NCI-H146 treated with DMSO at 0.1 percent for 48 hours (cell line): ENCODE measurements around the gene FXN.
"Not testable (repeated sequence)": the region's sequence is repeated elsewhere in the genome, so short reads cannot be mapped to it uniquely, and the experiment has no call there.

Source experiments
- DNase-seq: peaks from one replicate; lab custom pipeline; 2025; ENCODE audit not compliant: unreplicated experiment; lab: John Stamatoyannopoulos, UW

The FXN gene

GRCh38 chr9:69065660-69066059, 30.1 kb downstream of the FXN start:
- DNase-seq: no peak

DNA sequence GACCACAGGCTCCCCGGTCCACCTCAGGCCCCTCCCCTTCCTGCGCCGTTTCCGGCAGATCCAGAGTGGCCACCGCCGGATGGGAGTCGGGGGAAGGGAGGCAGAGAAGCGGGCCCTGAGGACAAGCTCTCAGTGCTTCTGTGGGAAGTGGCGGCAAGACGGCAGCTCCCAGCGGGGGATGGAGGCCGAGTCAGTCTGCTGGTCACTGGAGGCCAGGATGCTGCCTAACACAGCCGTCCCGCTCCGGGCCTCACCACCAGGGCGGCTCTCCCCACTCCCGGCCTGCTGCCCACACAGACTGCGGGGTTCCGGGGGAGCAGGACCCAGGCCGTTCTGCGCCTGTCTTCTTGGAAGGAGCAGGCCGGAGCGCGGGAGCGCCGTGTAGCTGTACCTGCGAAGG, 31.4 kb downstream of the FXN start:
- no peak for DNase-seq

GRCh38 chr9:69070201-69070600, 34.6 kb downstream of the FXN start:
- no peak for DNase-seq

GRCh38 chr9:69071059-69071458, 35.5 kb downstream of the FXN start:
- no peak for DNase-seq

- DNase-seq: no peak
These were observed 37.6 kb downstream of the FXN start for GRCh38 chr9:69073103-69073502.

GRCh38 chr9:69074801-69075200, 39.2 kb downstream of the FXN start:
- no peak for DNase-seq

DNA sequence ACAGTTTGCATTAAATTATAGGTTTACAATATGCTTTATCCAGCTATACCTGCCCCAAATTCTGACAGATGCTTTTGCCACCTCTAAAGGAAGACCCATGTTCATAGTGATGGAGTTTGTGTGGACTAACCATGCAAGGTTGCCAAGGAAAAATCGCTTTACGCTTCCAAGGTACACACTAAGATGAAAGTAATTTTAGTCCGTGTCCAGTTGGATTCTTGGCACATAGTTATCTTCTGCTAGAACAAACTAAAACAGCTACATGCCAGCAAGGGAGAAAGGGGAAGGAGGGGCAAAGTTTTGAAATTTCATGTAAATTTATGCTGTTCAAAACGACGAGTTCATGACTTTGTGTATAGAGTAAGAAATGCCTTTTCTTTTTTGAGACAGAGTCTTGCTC, 41.0 kb downstream of the FXN start:
- no peak for DNase-seq

DNA sequence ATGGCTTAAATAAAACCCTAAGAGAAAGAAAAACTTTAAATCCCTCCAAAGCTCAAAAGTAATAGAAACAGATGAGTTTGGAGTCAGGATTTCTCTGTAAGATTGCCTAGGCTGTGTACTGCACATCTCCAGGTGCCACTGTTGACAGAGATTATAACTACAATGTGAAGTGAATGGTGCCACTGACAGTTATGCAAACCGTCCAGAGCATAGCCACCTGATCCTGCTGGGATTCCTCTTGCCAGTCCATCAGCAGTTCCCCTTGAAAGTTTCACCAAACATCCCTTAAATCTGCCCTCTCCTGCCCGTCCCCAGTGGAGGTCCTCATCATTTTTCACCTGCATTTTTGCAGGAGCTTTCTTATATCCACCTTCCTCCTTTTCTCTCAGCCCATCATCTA, 42.5 kb downstream of the FXN start:
- no peak for DNase-seq

GRCh38 chr9:69078581-69078980, 43.0 kb downstream of the FXN start:
- no peak for DNase-seq

- DNase-seq: no peak
These were observed 43.6 kb downstream of the FXN start for GRCh38 chr9:69079186-69079585.

- no peak for DNase-seq
These were observed 45.7 kb downstream of the FXN start for GRCh38 chr9:69081261-69081660.

DNA sequence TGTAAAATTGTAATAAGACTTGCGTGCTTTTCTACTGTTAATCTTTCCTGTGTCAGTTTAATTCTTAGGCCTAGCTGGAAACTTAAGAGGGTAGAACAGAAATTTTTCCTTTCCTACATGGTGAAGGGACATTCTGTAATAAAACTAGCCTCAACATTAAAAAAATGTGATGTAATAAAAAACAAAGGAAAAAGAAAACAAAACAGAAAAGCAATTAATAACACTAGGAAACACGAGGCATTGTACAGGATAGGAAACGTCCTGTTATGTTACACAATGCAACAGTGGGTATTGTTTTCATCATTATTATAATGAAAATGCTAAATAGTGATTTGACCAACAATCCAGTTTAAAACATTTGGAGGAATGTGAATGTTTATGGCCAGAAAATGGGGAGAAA, 47.8 kb downstream of the FXN start:
- DNase-seq: no peak

GRCh38 chr9:69085569-69086283, 50.2 kb downstream of the FXN start:
- DNase-seq: no peak

DNA sequence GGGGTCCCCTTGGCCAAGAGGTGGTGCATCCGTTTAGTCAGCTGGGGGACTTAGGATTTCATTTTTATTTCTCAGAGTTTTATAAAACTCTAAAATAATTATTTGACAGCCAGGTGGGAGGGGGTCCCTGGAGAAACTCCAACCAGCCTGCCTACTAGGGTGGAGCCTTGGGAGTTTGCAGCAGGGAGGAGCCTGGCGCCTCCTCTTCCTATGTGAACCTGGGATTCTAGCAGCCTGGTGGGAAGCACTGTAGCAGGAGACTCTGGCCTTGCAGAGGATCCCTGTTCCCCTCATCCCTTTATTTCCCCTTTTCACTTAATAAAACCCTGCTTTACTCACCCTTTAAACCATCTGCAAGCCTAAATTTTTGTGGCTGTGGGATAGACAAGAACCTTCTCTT, 50.8 kb downstream of the FXN start:
- DNase-seq: no peak

DNA sequence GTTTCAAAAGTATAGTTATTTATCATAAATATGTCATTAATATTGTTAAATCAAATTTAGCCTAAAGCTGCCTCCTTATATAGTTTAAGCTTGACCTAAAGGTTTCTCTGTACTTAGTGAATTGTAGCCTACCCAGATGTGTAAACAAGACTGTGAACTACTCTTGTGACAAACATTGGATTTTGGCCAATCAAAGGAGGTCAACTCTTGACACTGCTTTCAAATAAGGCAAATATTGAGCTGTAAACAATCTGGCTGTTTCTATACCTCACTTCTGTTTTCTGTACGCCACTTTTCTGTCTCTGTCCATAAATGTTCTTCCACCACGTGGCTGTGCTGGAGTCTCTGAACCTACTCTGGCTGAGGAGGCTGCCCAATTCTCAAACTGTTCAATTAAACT, 51.2 kb downstream of the FXN start:
- DNase-seq: no peak

DNA sequence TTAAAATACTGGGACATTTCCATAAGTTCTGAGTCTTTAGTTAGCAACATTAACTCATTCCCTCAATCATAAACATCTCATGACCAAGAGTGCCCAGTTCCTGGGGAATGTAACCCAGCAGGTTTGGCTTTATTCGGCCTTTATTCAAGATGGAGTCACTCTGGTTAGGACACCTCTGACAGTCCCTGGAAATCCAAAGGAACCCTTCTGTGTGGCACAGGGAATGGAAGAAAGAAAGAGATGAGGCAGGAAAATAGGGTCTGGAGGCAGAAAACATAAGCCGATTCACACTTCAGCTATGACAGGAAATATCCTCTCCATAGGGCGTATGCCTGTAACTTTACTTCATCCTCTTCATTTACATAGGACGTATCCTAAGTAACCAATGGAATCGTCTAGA, 53.5 kb downstream of the FXN start:
- no peak for DNase-seq

- DNase-seq: peak; percentile 2
These were observed 53.9 kb downstream of the FXN start for GRCh38 chr9:69089491-69089890.

- no peak for DNase-seq
These were observed 54.7 kb downstream of the FXN start for GRCh38 chr9:69090140-69090750.

DNA sequence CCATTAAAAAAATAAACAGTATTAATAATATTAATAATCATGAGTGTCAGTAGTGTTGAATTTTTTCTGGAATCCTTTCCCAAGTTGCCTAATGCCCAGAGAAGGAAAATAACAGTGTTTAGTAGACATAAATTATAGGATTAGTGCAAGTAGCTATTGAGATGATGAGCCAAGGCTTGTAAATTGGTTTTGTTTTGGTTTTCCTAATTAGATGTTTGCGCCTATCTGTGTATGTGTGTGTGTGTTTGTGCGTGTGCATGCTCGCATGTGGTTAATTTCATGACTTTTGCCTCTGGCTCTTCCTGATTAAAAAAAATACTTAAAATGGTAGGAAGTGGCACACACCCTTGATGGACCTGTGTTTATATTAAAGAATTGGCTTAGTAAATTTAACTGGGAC, 55.4 kb downstream of the FXN start:
- no peak for DNase-seq

DNA sequence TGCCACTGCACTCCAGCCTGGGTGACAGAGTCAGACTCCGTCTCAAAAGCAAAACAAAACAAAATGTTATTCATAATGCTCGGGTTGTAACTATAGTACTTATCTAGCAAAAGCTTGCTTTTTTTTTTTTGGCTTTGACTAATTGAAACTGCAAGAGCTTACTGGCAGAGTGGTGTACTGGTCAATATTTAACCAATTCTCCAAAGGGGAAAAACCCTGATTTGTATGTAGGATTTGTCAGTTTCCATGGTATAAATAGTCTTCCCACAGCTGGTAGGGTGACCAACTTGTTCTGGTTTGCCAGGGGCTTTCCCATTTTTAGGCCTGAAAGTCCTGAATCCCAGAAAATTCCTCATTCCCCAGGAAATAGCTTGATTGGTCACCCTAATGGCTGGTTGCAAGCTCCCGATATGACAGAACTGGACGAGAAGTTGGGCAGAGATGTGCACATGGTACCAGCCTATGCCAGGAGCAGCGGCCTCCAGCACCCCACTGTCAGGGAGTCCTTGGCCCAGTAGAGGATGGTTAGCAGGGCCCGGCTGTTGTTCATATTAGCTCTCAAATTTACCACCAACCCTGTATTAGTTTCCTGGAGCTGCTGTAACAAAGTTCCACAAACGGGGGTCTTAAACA, 58.0 kb downstream of the FXN start:
- DNase-seq: no peak

DNA sequence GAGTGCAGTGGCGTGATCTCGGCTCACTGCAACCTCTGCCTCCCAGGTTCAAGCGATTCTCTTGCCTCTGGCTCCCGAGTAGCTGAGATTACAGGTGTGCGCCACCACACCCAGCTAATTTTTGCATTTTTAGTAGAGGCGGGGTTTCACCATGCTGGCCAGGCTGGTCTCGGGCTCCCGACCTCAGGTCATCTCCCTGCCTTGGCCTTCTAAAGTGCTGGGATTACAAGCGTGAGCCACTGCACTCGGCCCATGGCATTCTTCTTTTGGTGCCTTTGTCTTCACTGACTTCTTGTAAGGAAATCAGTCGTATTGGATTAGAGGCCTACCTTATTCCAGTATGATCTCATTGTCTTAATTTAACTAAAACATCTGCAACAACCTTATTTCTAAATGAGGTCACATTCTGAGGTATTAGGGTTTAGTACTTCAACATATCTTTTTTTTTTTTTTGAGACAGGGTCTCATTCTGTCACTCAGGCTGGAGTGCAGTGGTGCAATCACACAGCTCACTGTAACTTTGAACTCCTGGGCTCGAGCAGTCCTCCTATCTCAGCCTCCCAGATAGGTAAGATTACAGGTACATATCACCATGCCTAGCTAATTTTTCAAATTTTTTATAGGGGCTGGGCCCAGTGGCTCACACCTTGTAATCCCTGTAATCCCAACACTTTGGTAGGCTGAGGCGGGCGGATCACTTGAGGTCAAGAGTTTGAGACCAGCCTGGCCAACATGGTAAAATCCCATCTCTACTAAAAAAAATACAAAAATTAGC, 59.0 kb downstream of the FXN start:
- not testable (repeated sequence) for DNase-seq

DNA sequence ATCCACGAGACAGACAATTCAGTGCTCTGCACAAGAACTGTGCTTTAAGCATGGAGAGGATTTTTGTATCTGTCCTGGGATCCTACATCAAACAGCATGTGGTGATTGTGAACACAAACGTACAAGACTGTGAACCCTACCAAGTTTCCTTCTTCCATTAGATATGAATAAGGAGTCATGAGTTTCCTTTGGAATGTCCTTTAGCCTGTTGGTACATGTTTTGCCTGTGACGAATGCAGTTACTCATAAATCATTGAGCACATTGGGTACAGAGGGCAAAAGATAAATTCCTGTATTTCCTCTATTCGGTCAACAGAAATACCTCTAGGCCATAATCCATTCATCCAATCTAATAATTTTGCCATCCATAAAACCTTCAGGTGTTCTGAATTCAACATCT, 61.5 kb downstream of the FXN start:
- no peak for DNase-seq
